Measurements from ENCODE around the gene TLR1. TPM values are rescaled to one million over a fixed set of nuclear protein-coding genes. Genes with fewer than 3 reads are reported as not detected.
A peak's percentile ranks its signal among the peaks of the same experiment; 100 is the strongest.

The TLR1 gene
- total and polyA plus RNA-seq, 2 donors (not counting 1 experiment from before 2014, with no cell fraction given), result 23.4 to 50.8 TPM

DNA sequence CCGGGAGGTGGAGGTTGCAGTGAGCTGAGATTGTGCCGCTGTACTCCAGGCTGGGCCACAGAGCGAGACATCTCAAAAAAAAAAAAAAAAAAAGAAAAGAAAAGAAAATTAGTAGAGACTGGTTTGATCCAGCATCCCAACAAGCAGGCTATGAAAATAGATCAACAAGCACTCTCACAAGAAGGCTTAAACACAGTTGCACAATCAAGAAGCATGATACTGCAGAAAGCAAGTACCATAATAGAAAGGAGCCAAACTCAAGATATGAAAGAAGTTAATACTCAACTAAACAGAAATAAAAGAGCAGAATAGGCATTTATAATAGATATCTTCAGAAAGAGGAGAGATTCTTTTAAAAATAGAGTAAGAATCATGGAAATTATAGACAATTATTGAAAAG lies 41.4 kb upstream of the TLR1 start:
- ChIA-PET CTCF (interaction anchor here (1.0 kb wide), 1 partner anchor 20 kb away, joined by 3 read pairs; no protein-coding TSS in a partner anchor), POLR2A (no interaction called here)
- no peaks in the 10 kb centered on the region for H3K27me3 ChIP-seq (replicated peaks in 1 of 4; ENCODE audit: control extremely low read depth in 1 of 4, control insufficient read depth in 3 of 4, insufficient read depth in 4 of 4, low read length in 3 of 4)
- DNase-seq, result no peak
- peak overlapping the region; percentile 27 for H3K27ac Mint-ChIP-seq
- no peak overlapping the region for H2AFZ ChIP-seq (ENCODE audit: insufficient read depth, low read depth, low read length, poor library complexity, severe bottlenecking)
- H3K4me3 Mint-ChIP-seq, result no peak overlapping the region
- no peaks in the 10 kb centered on the region for H3K4me1 ChIP-seq (ENCODE audit: control insufficient read depth in 2 of 2, insufficient read depth in 2 of 2, low read length in 2 of 2)
- H3K4me3 ChIP-seq (ENCODE audit: control extremely low read depth in 1 of 5, extremely low read depth in 1 of 5, insufficient read depth in 1 of 5, low read depth in 2 of 5, low read length in 4 of 5), result no peak overlapping the region
- peaks cover 7 to 31% of the 10 kb centered on the region in 2 experiments for H3K36me3 ChIP-seq (replicated peaks in 1 of 2; ENCODE audit: control extremely low read depth in 1 of 2, control insufficient read depth in 1 of 2, extremely low read depth in 1 of 2, insufficient read depth in 2 of 2, low read length in 1 of 2)
- no CpG with 5 or more reads among the region's 3 CpGs for WGBS (ENCODE audit: insufficient coverage)
- no peak for ATAC-seq (ENCODE audit: low read depth)
- H3K79me2 ChIP-seq (ENCODE audit: control insufficient read depth, insufficient read depth, low read length), result peaks cover 66% of the 10 kb centered on the region
- peak overlapping the region in 1 of 2 donors; percentile 41 for H3K27ac ChIP-seq (ENCODE audit: low read length in 2 of 2)
- H3K9ac ChIP-seq (ENCODE audit: low read length), result no peak overlapping the region
- H3K9me3 Mint-ChIP-seq (ENCODE audit: insufficient read depth), result peaks cover 10% of the 10 kb centered on the region
- no peak overlapping the region for H3K4me2 ChIP-seq (replicated peaks; ENCODE audit: low read depth, low read length, poor library complexity, severe bottlenecking)
- peaks cover 0 to 6% (median 1%) of the 10 kb centered on the region in 3 donors for H3K9me3 ChIP-seq (ENCODE audit: control extremely low read depth in 1 of 3, control insufficient read depth in 2 of 3, insufficient read depth in 1 of 3, low read length in 2 of 3)
- intact Hi-C loops (cut with micrococcal nuclease), result no loop called here
- no peak for TF ChIP-seq EZH2 (IDR thresholded peaks at IDR 0.05; ENCODE audit: borderline replicate concordance, insufficient read depth, low read depth, low read length, poor library complexity, severe bottlenecking)
- TF ChIP-seq, protein P1, sequence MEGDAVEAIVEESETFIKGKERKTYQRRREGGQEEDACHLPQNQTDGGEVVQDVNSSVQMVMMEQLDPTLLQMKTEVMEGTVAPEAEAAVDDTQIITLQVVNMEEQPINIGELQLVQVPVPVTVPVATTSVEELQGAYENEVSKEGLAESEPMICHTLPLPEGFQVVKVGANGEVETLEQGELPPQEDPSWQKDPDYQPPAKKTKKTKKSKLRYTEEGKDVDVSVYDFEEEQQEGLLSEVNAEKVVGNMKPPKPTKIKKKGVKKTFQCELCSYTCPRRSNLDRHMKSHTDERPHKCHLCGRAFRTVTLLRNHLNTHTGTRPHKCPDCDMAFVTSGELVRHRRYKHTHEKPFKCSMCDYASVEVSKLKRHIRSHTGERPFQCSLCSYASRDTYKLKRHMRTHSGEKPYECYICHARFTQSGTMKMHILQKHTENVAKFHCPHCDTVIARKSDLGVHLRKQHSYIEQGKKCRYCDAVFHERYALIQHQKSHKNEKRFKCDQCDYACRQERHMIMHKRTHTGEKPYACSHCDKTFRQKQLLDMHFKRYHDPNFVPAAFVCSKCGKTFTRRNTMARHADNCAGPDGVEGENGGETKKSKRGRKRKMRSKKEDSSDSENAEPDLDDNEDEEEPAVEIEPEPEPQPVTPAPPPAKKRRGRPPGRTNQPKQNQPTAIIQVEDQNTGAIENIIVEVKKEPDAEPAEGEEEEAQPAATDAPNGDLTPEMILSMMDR (IDR thresholded peaks at IDR 0.05), result no peak
- H3K4me1 Mint-ChIP-seq, result peaks cover 44% of the 10 kb centered on the region
- H3K27me3 Mint-ChIP-seq, result no peaks in the 10 kb centered on the region
- H4K20me1 ChIP-seq (ENCODE audit: control insufficient read depth, insufficient read depth, low read length, poor library complexity, severe bottlenecking), result peaks cover 11% of the 10 kb centered on the region

DNA sequence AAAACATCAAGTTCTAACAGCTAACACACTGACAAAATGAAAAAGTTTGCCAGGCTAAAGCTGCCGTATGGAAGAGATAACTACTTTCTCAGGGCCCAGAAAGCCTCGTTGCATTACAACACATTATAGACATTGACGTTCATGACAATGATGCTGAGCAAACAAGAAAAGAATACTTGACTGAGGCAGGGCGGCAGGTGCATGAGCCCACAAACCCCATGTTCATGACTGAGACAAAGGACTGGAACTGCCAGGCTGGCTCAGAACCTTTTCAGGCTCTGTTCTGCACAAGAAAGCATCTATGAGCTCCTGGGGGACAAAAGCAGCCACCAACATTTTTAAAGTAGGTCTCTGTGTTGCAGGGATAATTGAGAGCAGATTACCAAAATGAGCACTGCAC lies 38.4 kb upstream of the TLR1 start:
- Histone ChIP-seq H3K4me3 (ENCODE audit: control extremely low read depth in 1 of 5, extremely low read depth in 1 of 5, insufficient read depth in 1 of 5, low read depth in 2 of 5, low read length in 4 of 5) (no peak overlapping the region), H2AFZ (ENCODE audit: insufficient read depth, low read depth, low read length, poor library complexity, severe bottlenecking) (no peak overlapping the region), H4K20me1 (ENCODE audit: control insufficient read depth, insufficient read depth, low read length, poor library complexity, severe bottlenecking) (peaks cover 11% of the 10 kb centered on the region), H3K4me1 (ENCODE audit: control insufficient read depth in 2 of 2, insufficient read depth in 2 of 2, low read length in 2 of 2) (peaks cover 1 to 6% of the 10 kb centered on the region in 2 donors), H3K27me3 (replicated peaks in 1 of 4; ENCODE audit: control extremely low read depth in 1 of 4, control insufficient read depth in 3 of 4, insufficient read depth in 4 of 4, low read length in 3 of 4) (no peaks in the 10 kb centered on the region), H3K9ac (ENCODE audit: low read length) (no peak overlapping the region), H3K36me3 (replicated peaks in 1 of 2; ENCODE audit: control extremely low read depth in 1 of 2, control insufficient read depth in 1 of 2, extremely low read depth in 1 of 2, insufficient read depth in 2 of 2, low read length in 1 of 2) (peaks cover 7 to 36% of the 10 kb centered on the region in 2 experiments), H3K4me2 (replicated peaks; ENCODE audit: low read depth, low read length, poor library complexity, severe bottlenecking) (no peak overlapping the region), H3K9me3 (ENCODE audit: control extremely low read depth in 1 of 3, control insufficient read depth in 2 of 3, insufficient read depth in 1 of 3, low read length in 2 of 3) (peaks cover 0 to 6% (median 4%) of the 10 kb centered on the region in 3 donors), H3K79me2 (ENCODE audit: control insufficient read depth, insufficient read depth, low read length) (peaks cover 77% of the 10 kb centered on the region), H3K27ac (ENCODE audit: low read length in 2 of 2) (peak overlapping the region in 1 of 2 donors; percentile 43)
- intact Hi-C loops (cut with micrococcal nuclease), result no loop called here
- peaks cover 3% of the 10 kb centered on the region for H3K9me3 Mint-ChIP-seq (ENCODE audit: insufficient read depth)
- H3K4me3 Mint-ChIP-seq, result no peak overlapping the region
- POLR2A ChIA-PET, result interaction anchor here (0.9 kb wide), 1 partner anchor 12 kb away, joined by 4 read pairs; no protein-coding TSS in a partner anchor
- CTCF ChIA-PET, result interaction anchor here (0.5 to 2.9 kb wide), 3 partner anchors 13 to 556 kb away, joined by 3 to 8 read pairs (median 7); partner anchors contain the start of gene TLR6
- no peaks in the 10 kb centered on the region for H3K27me3 Mint-ChIP-seq
- TF ChIP-seq, protein P1 (IDR thresholded peaks at IDR 0.05), result no peak
- no peak for TF ChIP-seq EZH2 (IDR thresholded peaks at IDR 0.05; ENCODE audit: borderline replicate concordance, insufficient read depth, low read depth, low read length, poor library complexity, severe bottlenecking)
- peaks cover 44% of the 10 kb centered on the region for H3K4me1 Mint-ChIP-seq
- DNase-seq (no peak), ATAC-seq (ENCODE audit: low read depth) (no peak)
- H3K27ac Mint-ChIP-seq, result peak overlapping the region; percentile 47
- WGBS (ENCODE audit: insufficient coverage), result 93% methylated on average over 4 of the region's 4 CpGs

Measured in B cell (primary cell).